Neural cell (in vitro differentiated cells): ENCODE data around the gene PRM2.

Source experiments
- CTCF ChIP-seq: fragments of 450-650 bp; IDR thresholded peaks from 2 replicates; pipeline ENCODE4 v1.5.1; 2014; ENCODE audit warnings: antibody characterized with exemption, mild to moderate bottlenecking, moderate library complexity; ENCODE audit not compliant: poor library complexity, severe bottlenecking
- EP300 ChIP-seq: fragments of 450-650 bp; conservative IDR thresholded peaks from 2 replicates; pipeline ENCODE4 v1.6.1; 2014; ENCODE audit warnings: antibody characterized with exemption, mild to moderate bottlenecking, moderate library complexity; ENCODE audit not compliant: poor library complexity, severe bottlenecking

DNA sequence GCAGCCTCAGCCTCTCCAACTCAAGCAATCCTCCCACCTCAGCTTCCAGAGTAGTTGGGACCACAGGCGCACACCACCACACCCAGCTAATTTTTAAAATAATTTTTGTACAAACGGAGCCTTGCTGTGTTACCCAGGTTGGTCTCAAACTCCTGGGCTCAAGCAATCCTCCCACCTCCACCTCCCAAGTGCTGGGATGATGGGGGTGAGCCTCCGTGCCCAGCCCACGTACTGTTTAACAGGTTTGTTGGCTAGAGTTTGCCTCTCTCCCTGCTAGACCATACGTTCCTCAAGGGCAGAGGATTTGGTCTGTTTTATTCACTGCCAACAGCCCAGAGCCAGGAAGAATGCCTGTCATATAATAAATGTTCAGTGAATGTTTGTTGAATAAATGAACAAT is 46.8 kb downstream of the PRM2 start:
- no peak for TF ChIP-seq EP300
- no peak for TF ChIP-seq CTCF
